ENCODE data around the gene DDX23. TPM values are rescaled to one million over a fixed set of nuclear protein-coding genes. Genes with fewer than 3 reads are reported as not detected.

The DDX23 gene
- polyA plus RNA-seq, 3 donors: 21.4 to 63.8 (median 28.4) TPM

DNA sequence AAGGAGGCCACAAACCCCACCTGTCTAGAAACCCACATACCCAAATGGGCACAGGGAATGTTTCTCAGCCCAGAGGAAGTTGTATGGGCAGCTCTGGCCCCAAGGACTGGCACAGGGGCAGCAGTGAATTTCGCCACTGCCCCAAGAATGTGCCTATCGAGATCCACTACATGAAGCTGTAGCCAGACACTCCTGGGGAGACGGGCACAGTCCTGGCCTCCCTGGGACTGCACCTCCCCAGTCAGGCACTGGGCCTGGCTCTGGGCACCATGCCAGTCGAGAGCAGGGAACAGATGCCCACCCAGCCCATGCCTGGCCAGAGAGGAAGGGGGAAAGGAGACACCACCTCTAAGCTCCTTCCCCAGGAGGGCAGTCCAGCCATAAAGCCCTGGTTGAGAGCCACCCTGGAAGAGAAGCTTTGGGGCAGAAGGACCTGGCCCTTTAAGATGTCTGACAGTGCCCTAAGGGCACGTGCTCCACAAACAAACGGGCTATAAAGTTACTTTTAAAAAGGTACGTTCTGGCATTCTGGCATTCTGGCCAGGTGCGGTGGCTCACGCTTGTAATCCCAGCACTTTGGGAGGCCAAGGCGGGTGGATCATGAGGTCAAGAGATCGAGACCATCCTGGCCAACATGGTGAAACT is 71.5 kb downstream of the DDX23 start:
- Mint-ChIP-seq H3K36me3 (no peaks in the 10 kb centered on the region), H3K4me3 (no peak overlapping the region), H3K9me3 (peaks cover 0 to 3% (median 0%) of the 10 kb centered on the region in 7 donors), H3K4me1 (peaks cover 13% of the 10 kb centered on the region), H3K27me3 (ENCODE audit: low read depth in 3 of 3) (peaks cover 0 to 2% (median 1%) of the 10 kb centered on the region in 3 donors), H3K27ac (peak overlapping the region in 1 of 7 donors; percentile 3)
- no peaks in the 10 kb centered on the region for H3K9me3 ChIP-seq (replicated peaks in 1 of 2; ENCODE audit: control insufficient read depth in 1 of 2, insufficient read depth in 1 of 2, low read length in 2 of 2)
- H4K20me1 ChIP-seq (ENCODE audit: insufficient read depth, low read length): no peaks in the 10 kb centered on the region
- H3K9ac ChIP-seq (ENCODE audit: insufficient read depth, low read length, poor library complexity, severe bottlenecking): peak overlapping the region; percentile 12
- no peaks in the 10 kb centered on the region for H3K27me3 ChIP-seq (ENCODE audit: control insufficient read depth in 2 of 2, insufficient read depth in 2 of 2, low read length in 2 of 2)
- H3K79me2 ChIP-seq (ENCODE audit: insufficient read depth, low read length): no peaks in the 10 kb centered on the region
- intact Hi-C loops (cut with micrococcal nuclease): no loop called here
- H3K4me1 ChIP-seq (ENCODE audit: control insufficient read depth in 1 of 2, insufficient read depth in 2 of 2, low read length in 2 of 2): peaks cover 11% of the 10 kb centered on the region in 2 donors
- H3K4me3 ChIP-seq (replicated peaks in 1 of 3; ENCODE audit: low read depth in 2 of 3, low read length in 3 of 3): no peak overlapping the region
- H3K36me3 ChIP-seq (replicated peaks in 1 of 2; ENCODE audit: control insufficient read depth in 1 of 2, insufficient read depth in 2 of 2, low read length in 2 of 2): no peaks in the 10 kb centered on the region
- no peak for DNase-seq
- 71% methylated on average over 6 of the region's 11 CpGs for WGBS (ENCODE audit: insufficient coverage)
- H3K27ac ChIP-seq (ENCODE audit: low read depth in 1 of 2, low read length in 2 of 2): no peak overlapping the region
- H3K4me2 ChIP-seq (replicated peaks; ENCODE audit: extremely low read depth, low read length, poor library complexity, severe bottlenecking): no peak overlapping the region
- no peak for TF ChIP-seq CTCF (IDR thresholded peaks at IDR 0.05)
- H2AFZ ChIP-seq (ENCODE audit: insufficient read depth, low read depth, low read length, poor library complexity, severe bottlenecking): peak overlapping the region; percentile 11

GRCh38 chr12:48779869-48780268 is 72.1 kb downstream of the DDX23 start:
- Histone ChIP-seq H3K9me3 (replicated peaks in 1 of 2; ENCODE audit: control insufficient read depth in 1 of 2, insufficient read depth in 1 of 2, low read length in 2 of 2) (no peaks in the 10 kb centered on the region), H3K27me3 (ENCODE audit: control insufficient read depth in 2 of 2, insufficient read depth in 2 of 2, low read length in 2 of 2) (no peaks in the 10 kb centered on the region), H3K4me1 (ENCODE audit: control insufficient read depth in 1 of 2, insufficient read depth in 2 of 2, low read length in 2 of 2) (peaks cover 11% of the 10 kb centered on the region in 2 donors), H3K27ac (ENCODE audit: low read depth in 1 of 2, low read length in 2 of 2) (no peak overlapping the region), H4K20me1 (ENCODE audit: insufficient read depth, low read length) (no peaks in the 10 kb centered on the region), H3K4me3 (replicated peaks in 1 of 3; ENCODE audit: low read depth in 2 of 3, low read length in 3 of 3) (no peak overlapping the region), H2AFZ (ENCODE audit: insufficient read depth, low read depth, low read length, poor library complexity, severe bottlenecking) (peak overlapping the region; percentile 11), H3K79me2 (ENCODE audit: insufficient read depth, low read length) (no peaks in the 10 kb centered on the region), H3K9ac (ENCODE audit: insufficient read depth, low read length, poor library complexity, severe bottlenecking) (peak overlapping the region; percentile 12), H3K4me2 (replicated peaks; ENCODE audit: extremely low read depth, low read length, poor library complexity, severe bottlenecking) (no peak overlapping the region), H3K36me3 (replicated peaks in 1 of 2; ENCODE audit: control insufficient read depth in 1 of 2, insufficient read depth in 2 of 2, low read length in 2 of 2) (no peaks in the 10 kb centered on the region)
- H3K27me3 Mint-ChIP-seq (ENCODE audit: low read depth in 3 of 3): peaks cover 0 to 1% (median 0%) of the 10 kb centered on the region in 3 donors
- H3K4me3 Mint-ChIP-seq: no peak overlapping the region
- no peaks in the 10 kb centered on the region for H3K36me3 Mint-ChIP-seq
- peak overlapping the region in 5 of 7 donors; percentile 3 to 77 (median 67) for H3K27ac Mint-ChIP-seq
- WGBS (ENCODE audit: insufficient coverage): no CpG with 5 or more reads among the region's 3 CpGs
- H3K9me3 Mint-ChIP-seq: peaks cover 0 to 3% (median 0%) of the 10 kb centered on the region in 7 donors
- intact Hi-C loops (cut with micrococcal nuclease): no loop called here
- TF ChIP-seq CTCF (IDR thresholded peaks at IDR 0.05): no peak
- peak in 2 of 3 donors; percentile 7 to 46 for DNase-seq
- H3K4me1 Mint-ChIP-seq: peaks cover 13% of the 10 kb centered on the region

Small RNA genes lying within 50 kb of the gene (small RNA-seq; reads per million reads assigned to genes)
- gene RF00019 (ENCODE audit: insufficient read length, low read depth) (not detected), gene RNU6-600P (ENCODE audit: insufficient read length, low read depth) (not detected)

Other genes starting within 250 kb of the DDX23 start
- 10 to 100 TPM; 12.2 to 20.3 (median 12.5) TPM for gene KANSL2, start 169.9 kb downstream of the DDX23 start, polyA plus RNA-seq
- gene CCNT1, start 135.5 kb downstream of the DDX23 start, polyA plus RNA-seq: 1 to 10 TPM; 2.3 to 8.3 (median 4.4) TPM
- under 1 TPM in 2 of 3 donors, not detected in 1; 0.03 to 0.29 TPM for gene ADCY6, start 63.1 kb downstream of the DDX23 start, polyA plus RNA-seq
- 1 to 10 TPM in 2 of 3 donors, under 1 TPM in 1; 0.84 to 6.3 (median 1.5) TPM for gene CACNB3, start 33.7 kb downstream of the DDX23 start, polyA plus RNA-seq
- under 1 TPM in 2 of 3 donors, not detected in 1; 0.40 to 0.49 TPM for gene RND1, start 13.7 kb upstream of the DDX23 start, polyA plus RNA-seq
- gene FKBP11, start 73.3 kb upstream of the DDX23 start, polyA plus RNA-seq: 10 to 100 TPM in 1 of 3 donors, 1 to 10 TPM in 2; 1.5 to 15.2 (median 2.2) TPM
- gene ARF3, start 105.3 kb upstream of the DDX23 start, polyA plus RNA-seq: 10 to 100 TPM; 56.5 to 88.5 (median 58.4) TPM
- under 1 TPM in 1 of 3 donors, not detected in 2; 0.23 TPM for gene WNT10B, start 119.6 kb upstream of the DDX23 start, polyA plus RNA-seq
- gene WNT1, start 126.2 kb upstream of the DDX23 start, polyA plus RNA-seq: under 1 TPM in 1 of 3 donors, not detected in 2; 0.33 TPM
- gene DDN, start 147.2 kb upstream of the DDX23 start, polyA plus RNA-seq: under 1 TPM in 1 of 3 donors, not detected in 2; 0.27 TPM
- gene PRKAG1, start 166.6 kb upstream of the DDX23 start, polyA plus RNA-seq: 10 to 100 TPM; 35.9 to 58.9 (median 50.1) TPM
- gene KMT2D, start 208.6 kb upstream of the DDX23 start, polyA plus RNA-seq: 10 to 100 TPM in 1 of 3 donors, 1 to 10 TPM in 2; 1.2 to 66.9 (median 2.7) TPM
- gene RHEBL1, start 217.8 kb upstream of the DDX23 start, polyA plus RNA-seq: under 1 TPM; 0.17 to 0.96 (median 0.50) TPM
- not detected for gene DHH, start 242.6 kb upstream of the DDX23 start, polyA plus RNA-seq